AG08396 (cell line): ENCODE measurements around the gene BCKDHB.

Source experiments
- DNase-seq: peaks from one replicate; pipeline ENCODE4 v3.0.0; 2012; ENCODE audit warnings: low spot score, mixed read lengths

Gene BCKDHB

DNA sequence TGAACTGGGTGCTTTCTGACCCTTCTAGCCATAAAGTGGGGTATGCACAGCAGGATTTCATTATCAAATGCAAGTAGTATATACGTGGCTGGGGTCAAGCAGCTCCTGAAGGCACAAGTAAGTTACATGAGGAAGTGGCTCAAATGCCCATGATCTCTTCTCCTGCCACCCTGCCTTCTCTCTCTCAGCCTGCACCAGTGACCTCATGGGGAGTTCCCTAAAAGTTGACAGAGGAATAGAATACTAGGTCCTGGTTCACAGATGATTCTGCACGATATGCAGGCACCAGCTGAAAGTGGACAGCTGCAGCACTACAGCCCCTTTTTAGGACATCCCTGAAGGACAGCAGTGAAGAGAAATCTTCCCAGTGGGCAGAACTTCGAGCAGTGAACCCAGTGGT is 282.0 kb downstream of the BCKDHB start:
- no peak for DNase-seq
